SIG-M5 treated with dmso at 0.1 percent for 504 hours (cell line): Measurements from ENCODE around the gene REEP5.
"Not testable (repeated sequence)": the region's sequence is repeated elsewhere in the genome, so short reads cannot be mapped to it uniquely, and the experiment has no call there.

ENCODE experiments used
- DNase-seq: peaks from one replicate; lab custom pipeline; 2025; ENCODE audit not compliant: unreplicated experiment; lab: John Stamatoyannopoulos, UW

The REEP5 gene

DNA sequence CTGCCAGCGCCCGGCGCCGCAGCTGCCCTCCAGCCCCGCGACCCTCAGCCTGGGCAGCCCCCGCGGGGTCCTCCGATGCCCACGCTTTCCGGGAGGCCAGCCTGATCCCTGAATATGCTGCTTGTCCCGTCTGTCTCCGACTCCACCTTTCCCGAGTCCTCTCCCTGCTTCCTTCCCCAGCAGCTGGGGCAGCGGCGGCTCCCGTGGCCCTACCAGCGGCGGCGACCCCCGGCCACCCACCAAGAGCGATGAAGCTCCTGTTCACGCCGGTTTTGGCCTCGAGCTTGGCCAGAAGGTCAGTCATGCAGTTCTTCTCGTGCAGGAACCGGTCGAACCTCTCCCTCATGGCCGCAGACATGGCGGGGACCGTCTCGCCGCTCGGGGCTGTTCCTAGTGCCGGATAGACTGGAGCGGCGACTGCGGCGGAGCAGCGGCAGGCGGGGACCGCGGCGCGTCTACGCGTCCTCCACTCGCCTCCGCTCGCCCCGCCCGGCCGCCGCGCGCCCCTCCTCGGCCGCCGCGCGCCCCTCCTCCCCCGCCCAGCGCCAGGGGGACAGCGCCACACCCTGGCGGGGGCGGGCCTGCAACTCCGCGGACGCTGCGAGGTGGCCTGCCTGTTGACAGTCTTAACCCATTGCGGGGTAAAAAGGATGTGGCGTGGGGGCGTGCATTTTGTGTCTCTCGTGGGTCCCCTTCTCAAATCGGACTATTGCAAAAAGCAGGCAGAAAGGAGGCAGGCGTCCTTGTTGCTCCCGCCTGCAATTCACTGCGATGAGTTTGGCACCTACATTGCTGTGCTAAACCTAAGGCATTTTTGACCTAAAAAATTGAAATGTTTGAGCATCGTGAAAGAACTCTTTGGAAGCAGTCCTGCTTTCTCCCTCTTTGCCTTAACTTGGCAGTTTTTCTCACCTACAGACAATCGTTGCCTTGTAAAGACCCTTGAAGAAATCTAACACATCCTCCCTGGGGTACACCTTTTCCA is at the start of gene REEP5:
Gene REEP5, minus strand, starts transcription at position 395 of the 985 bp plus-strand sequence. Its CDS starts 37 bp downstream, at position 358.
- peak; percentile 86 for DNase-seq

GRCh38 chr5:112971276-112971675 is 49.2 kb upstream of the REEP5 start:
- no peak for DNase-seq

GRCh38 chr5:112968411-112969106 is 46.5 kb upstream of the REEP5 start:
- peak; percentile 14 for DNase-seq

GRCh38 chr5:112967520-112968083 is 45.6 kb upstream of the REEP5 start:
- no peak for DNase-seq

GRCh38 chr5:112965733-112966306 is 43.8 kb upstream of the REEP5 start:
- no peak for DNase-seq

DNA sequence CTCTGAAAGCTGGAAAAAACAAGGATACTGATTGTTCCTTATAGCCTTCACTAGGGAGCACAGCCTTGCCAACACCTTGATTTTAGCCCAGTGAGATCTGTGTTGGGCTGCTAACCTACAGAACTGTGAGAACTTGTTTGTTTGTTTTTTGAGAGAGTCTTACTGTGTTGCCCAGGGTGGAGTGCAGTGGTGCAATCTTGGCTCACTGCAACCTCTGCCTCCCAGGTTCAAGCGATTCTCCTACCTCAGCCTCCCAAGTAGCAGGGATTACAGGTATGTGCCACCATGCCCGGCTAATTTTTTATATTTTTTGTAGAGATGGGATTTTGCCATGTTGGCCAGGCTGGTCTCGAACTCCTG is 41.3 kb upstream of the REEP5 start:
- DNase-seq = not testable (repeated sequence)

GRCh38 chr5:112960863-112961504 is 39.0 kb upstream of the REEP5 start:
- DNase-seq = no peak

GRCh38 chr5:112960315-112960714 is 38.3 kb upstream of the REEP5 start:
- DNase-seq = no peak

GRCh38 chr5:112959872-112960271 is 37.8 kb upstream of the REEP5 start:
- peak; percentile 13 for DNase-seq

- peak; percentile 58 for DNase-seq
Observed at GRCh38 chr5:112958093-112959088, 36.4 kb upstream of the REEP5 start.

DNA sequence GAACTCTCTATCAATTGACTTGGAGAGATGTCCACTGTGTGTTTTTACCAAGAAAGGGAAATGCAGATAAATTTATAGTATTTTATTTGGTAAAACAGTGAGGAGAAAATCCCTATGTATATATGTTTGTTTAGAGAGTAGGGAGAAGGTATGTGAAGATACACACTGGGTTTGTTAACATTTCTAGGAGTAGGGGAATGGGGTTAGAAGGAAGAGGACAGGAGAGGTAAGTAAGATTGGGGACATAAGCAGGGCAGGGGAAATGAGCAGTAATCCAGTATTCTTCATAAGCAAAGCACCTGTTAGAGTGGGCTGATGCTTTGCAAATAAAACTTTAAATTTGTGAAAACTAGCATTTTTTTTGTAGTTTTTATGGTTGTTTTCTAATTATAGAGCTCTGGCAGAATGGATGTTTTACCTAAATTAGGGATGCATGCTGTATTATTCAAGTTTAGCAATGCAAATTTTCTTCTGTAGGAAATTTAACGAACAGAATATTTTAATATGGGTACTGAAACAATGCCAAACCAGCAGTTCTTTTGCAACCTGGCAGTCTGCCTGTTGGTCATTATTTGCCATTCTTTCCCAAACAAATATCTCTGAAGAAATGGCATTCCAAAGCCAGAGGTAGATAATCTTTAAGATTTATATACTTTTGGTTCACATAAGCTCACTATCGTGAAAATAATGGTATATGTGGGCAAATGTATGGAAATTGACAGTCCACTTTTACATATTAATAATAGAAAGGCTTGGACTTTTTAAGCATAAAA is 35.2 kb upstream of the REEP5 start:
- DNase-seq = no peak

DNA sequence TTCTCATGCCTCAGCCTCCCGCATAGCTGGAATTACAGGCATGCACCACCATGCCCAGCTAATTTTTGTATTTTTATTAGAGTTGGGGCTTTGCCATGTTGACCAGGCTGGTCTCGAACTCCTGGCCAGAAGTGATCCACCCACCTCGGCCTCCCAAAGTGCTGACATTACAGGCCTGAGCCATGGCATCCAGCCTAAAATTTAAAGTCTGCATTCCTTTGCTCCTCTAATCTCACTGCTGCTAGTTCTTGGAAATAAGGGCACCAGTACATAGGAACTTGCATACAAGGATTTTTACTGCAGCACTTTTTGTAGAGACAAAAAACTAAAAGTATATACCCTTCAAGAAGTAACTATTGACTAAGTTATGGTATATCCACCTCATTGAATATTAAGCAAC is 34.6 kb upstream of the REEP5 start:
- DNase-seq = no peak

- no peak for DNase-seq
Observed at GRCh38 chr5:112951124-112951702, 29.2 kb upstream of the REEP5 start.

GRCh38 chr5:112948458-112948857 is 26.4 kb upstream of the REEP5 start:
- no peak for DNase-seq

- DNase-seq = no peak
Observed at GRCh38 chr5:112940670-112941069, 18.6 kb upstream of the REEP5 start.

DNA sequence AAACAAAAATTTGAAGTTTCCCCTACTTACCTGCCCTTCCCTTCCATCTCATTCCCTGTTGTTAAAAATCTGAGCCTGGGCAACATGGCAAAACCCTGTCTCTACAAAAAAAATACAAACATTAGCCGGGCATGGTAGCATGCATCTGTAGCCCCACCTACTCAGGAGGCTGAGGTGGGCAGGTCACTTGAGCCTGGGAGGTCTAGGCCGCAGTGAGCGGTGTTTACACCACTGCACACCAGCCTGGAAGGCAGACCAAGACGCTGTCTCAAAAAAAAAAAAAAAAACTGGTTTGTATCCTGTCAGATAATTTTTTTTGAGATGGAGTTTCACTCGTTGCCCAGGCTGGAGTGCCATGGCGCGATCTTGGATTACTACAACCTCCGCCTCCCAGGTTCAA is 16.3 kb upstream of the REEP5 start:
- no peak for DNase-seq

DNA sequence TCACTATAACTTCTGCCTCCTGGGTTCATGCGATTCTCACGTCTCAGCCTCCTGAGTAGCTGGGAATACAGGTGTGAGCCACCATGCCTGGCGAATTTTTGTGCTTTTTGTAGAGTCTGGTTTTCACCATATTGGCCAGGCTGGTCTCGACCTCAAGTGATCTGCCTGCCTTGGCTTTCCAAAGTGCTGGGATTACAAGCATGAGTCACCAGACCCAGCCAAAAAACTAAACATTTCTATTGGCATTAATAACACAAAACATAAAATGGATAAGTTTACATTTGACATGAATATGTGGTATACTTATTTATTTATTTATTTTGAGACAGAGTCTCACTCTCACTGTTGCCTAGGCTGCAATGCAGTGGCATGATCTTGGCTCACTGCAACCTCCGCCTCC is 13.6 kb upstream of the REEP5 start:
- DNase-seq = no peak

DNA sequence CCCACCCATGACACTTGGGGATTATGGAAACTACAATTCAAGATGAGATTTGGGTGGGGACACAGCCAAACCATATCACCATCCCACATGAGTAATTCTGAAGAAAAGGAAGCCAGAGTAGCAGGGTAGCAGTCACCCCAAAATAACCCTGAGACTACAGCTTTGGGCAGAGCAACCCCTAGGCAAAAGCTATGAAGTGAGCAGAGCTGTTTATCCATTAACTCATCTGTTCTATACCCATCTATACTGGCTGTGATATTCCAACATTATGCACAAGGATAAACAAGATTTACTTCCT is 12.3 kb upstream of the REEP5 start:
- no peak for DNase-seq
